ENCODE data around the gene GALNT2.

Gene GALNT2

DNA sequence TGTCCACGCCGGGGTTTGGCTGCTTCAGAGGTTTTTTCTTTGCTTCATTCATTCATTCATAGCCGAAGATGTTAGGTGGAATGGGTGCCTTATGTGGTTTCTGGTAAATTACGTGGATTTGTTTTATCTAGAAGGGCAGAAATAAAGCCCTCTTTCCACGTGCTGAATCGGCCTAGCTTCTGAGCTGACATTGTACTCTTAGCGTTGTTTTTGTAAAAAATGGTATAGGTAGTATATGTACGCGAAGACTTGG is 1.5 kb downstream of the GALNT2 start:
- TF ChIP-seq, protein P1, sequence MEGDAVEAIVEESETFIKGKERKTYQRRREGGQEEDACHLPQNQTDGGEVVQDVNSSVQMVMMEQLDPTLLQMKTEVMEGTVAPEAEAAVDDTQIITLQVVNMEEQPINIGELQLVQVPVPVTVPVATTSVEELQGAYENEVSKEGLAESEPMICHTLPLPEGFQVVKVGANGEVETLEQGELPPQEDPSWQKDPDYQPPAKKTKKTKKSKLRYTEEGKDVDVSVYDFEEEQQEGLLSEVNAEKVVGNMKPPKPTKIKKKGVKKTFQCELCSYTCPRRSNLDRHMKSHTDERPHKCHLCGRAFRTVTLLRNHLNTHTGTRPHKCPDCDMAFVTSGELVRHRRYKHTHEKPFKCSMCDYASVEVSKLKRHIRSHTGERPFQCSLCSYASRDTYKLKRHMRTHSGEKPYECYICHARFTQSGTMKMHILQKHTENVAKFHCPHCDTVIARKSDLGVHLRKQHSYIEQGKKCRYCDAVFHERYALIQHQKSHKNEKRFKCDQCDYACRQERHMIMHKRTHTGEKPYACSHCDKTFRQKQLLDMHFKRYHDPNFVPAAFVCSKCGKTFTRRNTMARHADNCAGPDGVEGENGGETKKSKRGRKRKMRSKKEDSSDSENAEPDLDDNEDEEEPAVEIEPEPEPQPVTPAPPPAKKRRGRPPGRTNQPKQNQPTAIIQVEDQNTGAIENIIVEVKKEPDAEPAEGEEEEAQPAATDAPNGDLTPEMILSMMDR (IDR thresholded peaks at IDR 0.05; ENCODE audit: insufficient read depth, low read length) = no peak
- TF ChIP-seq POLR2AphosphoS5 (IDR thresholded peaks at IDR 0.05; ENCODE audit: low read depth) = no peak
- Histone ChIP-seq H3K4me3 (replicated peaks; ENCODE audit: insufficient read depth, low read length) (peak overlapping the region; percentile 70), H3K27me3 (ENCODE audit: insufficient read depth, poor library complexity, severe bottlenecking) (no peaks in the 10 kb centered on the region), H3K27ac (replicated peaks) (peak overlapping the region; percentile 67)
- DNase-seq (ENCODE audit: low read depth in 1 of 2, low spot score in 1 of 2) = no peak

DNA sequence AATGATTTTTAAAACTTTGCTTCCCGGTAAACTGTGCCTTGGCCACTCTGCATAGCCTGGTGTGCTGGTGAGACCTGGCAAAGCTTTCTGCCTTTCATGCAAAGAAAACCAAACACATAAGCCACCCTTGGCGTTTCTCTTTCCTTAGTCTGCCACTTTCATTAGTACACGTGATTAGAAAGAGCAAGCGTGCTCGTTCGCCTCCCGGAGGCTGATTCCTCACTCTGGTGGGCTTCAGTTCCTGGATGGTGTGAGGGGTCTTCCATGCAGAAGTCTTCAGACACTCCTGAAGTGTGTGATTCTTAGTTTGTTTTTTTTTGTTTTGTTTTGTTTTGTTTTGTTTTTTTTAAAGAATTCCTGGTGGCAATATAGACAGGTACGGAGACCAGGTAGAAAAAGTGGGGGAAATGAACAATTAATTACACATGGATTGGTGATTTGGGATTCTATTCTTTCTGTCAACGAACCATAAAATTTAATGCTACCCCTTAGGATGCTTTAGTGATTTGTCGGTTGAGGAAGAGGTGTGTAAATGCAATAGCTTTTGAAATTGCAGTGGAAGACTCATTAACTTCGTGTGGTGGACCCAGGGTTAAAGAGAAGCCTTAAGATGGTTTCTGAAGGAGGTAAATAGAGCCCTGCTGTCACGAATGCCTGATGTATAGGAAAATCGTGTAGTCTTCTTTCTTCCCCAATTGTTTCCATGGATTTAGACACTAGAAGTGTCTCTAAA is 2.1 kb downstream of the GALNT2 start:
- no peaks in the 10 kb centered on the region for H3K27me3 ChIP-seq (ENCODE audit: insufficient read depth, poor library complexity, severe bottlenecking)
- peak in 1 of 2 experiments; percentile 15 for DNase-seq (ENCODE audit: low read depth in 1 of 2, low spot score in 1 of 2)
- no peak overlapping the region; the same call in 1 of the 2 replicates for H3K27ac ChIP-seq (replicated peaks)
- TF ChIP-seq POLR2AphosphoS5 (IDR thresholded peaks at IDR 0.05; ENCODE audit: low read depth) (no peak), SPI1 (IDR thresholded peaks at IDR 0.05; ENCODE audit: borderline replicate concordance, low read depth) (no peak)
- TF ChIP-seq, protein P1 (IDR thresholded peaks at IDR 0.05; ENCODE audit: insufficient read depth, low read length) = no peak
- TF ChIP-seq, protein P2, sequence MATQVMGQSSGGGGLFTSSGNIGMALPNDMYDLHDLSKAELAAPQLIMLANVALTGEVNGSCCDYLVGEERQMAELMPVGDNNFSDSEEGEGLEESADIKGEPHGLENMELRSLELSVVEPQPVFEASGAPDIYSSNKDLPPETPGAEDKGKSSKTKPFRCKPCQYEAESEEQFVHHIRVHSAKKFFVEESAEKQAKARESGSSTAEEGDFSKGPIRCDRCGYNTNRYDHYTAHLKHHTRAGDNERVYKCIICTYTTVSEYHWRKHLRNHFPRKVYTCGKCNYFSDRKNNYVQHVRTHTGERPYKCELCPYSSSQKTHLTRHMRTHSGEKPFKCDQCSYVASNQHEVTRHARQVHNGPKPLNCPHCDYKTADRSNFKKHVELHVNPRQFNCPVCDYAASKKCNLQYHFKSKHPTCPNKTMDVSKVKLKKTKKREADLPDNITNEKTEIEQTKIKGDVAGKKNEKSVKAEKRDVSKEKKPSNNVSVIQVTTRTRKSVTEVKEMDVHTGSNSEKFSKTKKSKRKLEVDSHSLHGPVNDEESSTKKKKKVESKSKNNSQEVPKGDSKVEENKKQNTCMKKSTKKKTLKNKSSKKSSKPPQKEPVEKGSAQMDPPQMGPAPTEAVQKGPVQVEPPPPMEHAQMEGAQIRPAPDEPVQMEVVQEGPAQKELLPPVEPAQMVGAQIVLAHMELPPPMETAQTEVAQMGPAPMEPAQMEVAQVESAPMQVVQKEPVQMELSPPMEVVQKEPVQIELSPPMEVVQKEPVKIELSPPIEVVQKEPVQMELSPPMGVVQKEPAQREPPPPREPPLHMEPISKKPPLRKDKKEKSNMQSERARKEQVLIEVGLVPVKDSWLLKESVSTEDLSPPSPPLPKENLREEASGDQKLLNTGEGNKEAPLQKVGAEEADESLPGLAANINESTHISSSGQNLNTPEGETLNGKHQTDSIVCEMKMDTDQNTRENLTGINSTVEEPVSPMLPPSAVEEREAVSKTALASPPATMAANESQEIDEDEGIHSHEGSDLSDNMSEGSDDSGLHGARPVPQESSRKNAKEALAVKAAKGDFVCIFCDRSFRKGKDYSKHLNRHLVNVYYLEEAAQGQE (IDR thresholded peaks at IDR 0.05; ENCODE audit: insufficient replicate concordance, low read depth) = no peak
- H3K4me3 ChIP-seq (replicated peaks; ENCODE audit: insufficient read depth, low read length) = peak overlapping the region; percentile 70

DNA sequence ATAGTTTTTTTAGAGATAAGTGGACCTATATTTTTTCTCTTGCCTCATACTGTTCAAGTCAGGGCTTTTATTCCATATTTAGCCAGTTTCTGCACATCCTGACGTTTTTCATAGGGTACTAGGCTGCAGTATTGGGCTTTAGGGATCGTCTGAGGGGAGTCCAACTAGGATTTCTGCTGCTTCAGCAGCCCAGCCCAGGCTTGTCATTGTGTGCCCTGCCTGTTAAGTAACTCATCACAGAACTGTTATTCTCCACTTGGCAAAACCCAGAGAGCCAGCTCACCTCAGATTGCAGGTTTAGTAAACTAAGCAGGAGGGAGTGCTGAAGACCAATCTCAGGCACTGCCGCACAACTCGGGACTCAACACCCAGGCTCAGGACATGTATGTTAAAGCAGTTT is 2.8 kb downstream of the GALNT2 start:
- no peak for TF ChIP-seq POLR2AphosphoS5 (IDR thresholded peaks at IDR 0.05; ENCODE audit: low read depth)
- TF ChIP-seq SPI1 (IDR thresholded peaks at IDR 0.05; ENCODE audit: borderline replicate concordance, low read depth) = no peak
- TF ChIP-seq, protein P1 (IDR thresholded peaks at IDR 0.05; ENCODE audit: insufficient read depth, low read length) = no peak
- no peak for TF ChIP-seq GABPA (IDR thresholded peaks at IDR 0.05; ENCODE audit: low read depth)
- TF ChIP-seq, protein P2 (IDR thresholded peaks at IDR 0.05; ENCODE audit: insufficient replicate concordance, low read depth) = no peak
- H3K4me3 ChIP-seq (replicated peaks; ENCODE audit: insufficient read depth, low read length) = no peak overlapping the region
- no peaks in the 10 kb centered on the region for H3K27me3 ChIP-seq (ENCODE audit: insufficient read depth, poor library complexity, severe bottlenecking)
- H3K27ac ChIP-seq (replicated peaks) = no peak overlapping the region
- DNase-seq (ENCODE audit: low read depth in 1 of 2, low spot score in 1 of 2) = no peak
